PC-9 (cell line): ENCODE results near the gene SH3RF1.

ENCODE experiments used
- EZH2 ChIP-seq: fragments of 200-600 bp; sonication (generic); IDR thresholded peaks from 2 replicates; pipeline ENCODE4 v1.8.0; 2017; ENCODE audit warnings: antibody characterized with exemption, low read depth
- TF ChIP-seq, protein P1 (sequence below): fragments of 200-600 bp; sonication (generic); conservative IDR thresholded peaks from 2 replicates; pipeline ENCODE4 v1.6.1; 2017; ENCODE audit warnings: mixed run types, antibody characterized with exemption, mild to moderate bottlenecking, moderate library complexity

DNA sequence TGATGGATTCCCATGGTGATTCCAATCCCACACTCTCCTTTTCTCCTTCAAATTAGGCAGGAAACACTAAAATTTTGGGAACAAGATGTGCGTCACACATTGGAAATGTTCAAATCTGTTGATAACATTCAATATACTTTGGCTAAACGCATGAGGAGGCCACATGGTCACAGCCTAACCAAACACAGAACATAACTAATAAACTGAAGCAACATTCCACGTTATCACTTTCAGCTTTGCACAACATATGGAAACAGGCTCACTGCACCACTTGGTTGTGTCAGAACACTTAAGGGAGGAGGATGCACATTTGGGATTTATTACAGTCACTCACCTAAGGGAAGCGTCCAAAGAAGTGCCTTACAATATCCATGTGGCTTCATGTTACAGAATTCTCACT is 4.7 kb downstream of the SH3RF1 start:
- TF ChIP-seq, protein P1, sequence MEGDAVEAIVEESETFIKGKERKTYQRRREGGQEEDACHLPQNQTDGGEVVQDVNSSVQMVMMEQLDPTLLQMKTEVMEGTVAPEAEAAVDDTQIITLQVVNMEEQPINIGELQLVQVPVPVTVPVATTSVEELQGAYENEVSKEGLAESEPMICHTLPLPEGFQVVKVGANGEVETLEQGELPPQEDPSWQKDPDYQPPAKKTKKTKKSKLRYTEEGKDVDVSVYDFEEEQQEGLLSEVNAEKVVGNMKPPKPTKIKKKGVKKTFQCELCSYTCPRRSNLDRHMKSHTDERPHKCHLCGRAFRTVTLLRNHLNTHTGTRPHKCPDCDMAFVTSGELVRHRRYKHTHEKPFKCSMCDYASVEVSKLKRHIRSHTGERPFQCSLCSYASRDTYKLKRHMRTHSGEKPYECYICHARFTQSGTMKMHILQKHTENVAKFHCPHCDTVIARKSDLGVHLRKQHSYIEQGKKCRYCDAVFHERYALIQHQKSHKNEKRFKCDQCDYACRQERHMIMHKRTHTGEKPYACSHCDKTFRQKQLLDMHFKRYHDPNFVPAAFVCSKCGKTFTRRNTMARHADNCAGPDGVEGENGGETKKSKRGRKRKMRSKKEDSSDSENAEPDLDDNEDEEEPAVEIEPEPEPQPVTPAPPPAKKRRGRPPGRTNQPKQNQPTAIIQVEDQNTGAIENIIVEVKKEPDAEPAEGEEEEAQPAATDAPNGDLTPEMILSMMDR = no peak
- no peak for TF ChIP-seq EZH2
